Measurements from ENCODE around the gene LHX3.
"Not testable (repeated sequence)": the region's sequence is repeated elsewhere in the genome, so short reads cannot be mapped to it uniquely, and the experiment has no call there.

The LHX3 gene

GRCh38 chr9:136153381-136154065 lies 51.4 kb downstream of the LHX3 start:
- DNase-seq (ENCODE audit: low read depth) = no peak

- no peak for DNase-seq (ENCODE audit: low read depth)
Observed at GRCh38 chr9:136152931-136153330, 52.0 kb downstream of the LHX3 start.

- no peak for DNase-seq (ENCODE audit: low read depth)
Observed at GRCh38 chr9:136152543-136152866, 52.4 kb downstream of the LHX3 start.

- no peak for DNase-seq (ENCODE audit: low read depth)
Observed at GRCh38 chr9:136151848-136152542, 52.9 kb downstream of the LHX3 start.

GRCh38 chr9:136151214-136151804 lies 53.6 kb downstream of the LHX3 start:
- no peak for DNase-seq (ENCODE audit: low read depth)

- DNase-seq (ENCODE audit: low read depth) = not testable (repeated sequence)
Observed at GRCh38 chr9:136150664-136151213, 54.2 kb downstream of the LHX3 start.

- DNase-seq (ENCODE audit: low read depth) = no peak
Observed at GRCh38 chr9:136149853-136150252, 55.1 kb downstream of the LHX3 start.

- no peak for DNase-seq (ENCODE audit: low read depth)
Observed at GRCh38 chr9:136149337-136149736, 55.6 kb downstream of the LHX3 start.

GRCh38 chr9:136148766-136149165 lies 56.2 kb downstream of the LHX3 start:
- no peak for DNase-seq (ENCODE audit: low read depth)

- no peak for DNase-seq (ENCODE audit: low read depth)
Observed at GRCh38 chr9:136147890-136148714, 56.8 kb downstream of the LHX3 start.

GRCh38 chr9:136147038-136147889 lies 57.7 kb downstream of the LHX3 start:
- no peak for DNase-seq (ENCODE audit: low read depth)
